CD4-positive, alpha-beta T cell treated with Interleukin-1 beta for 1 hour (primary cell): ENCODE results near the gene PROM1.

Source experiments
- DNase-seq, 2 donors: peaks; one replicate each; pipeline ENCODE4 v3.0.0-alpha.2; 2020 to 2022

PROM1 gene

DNA sequence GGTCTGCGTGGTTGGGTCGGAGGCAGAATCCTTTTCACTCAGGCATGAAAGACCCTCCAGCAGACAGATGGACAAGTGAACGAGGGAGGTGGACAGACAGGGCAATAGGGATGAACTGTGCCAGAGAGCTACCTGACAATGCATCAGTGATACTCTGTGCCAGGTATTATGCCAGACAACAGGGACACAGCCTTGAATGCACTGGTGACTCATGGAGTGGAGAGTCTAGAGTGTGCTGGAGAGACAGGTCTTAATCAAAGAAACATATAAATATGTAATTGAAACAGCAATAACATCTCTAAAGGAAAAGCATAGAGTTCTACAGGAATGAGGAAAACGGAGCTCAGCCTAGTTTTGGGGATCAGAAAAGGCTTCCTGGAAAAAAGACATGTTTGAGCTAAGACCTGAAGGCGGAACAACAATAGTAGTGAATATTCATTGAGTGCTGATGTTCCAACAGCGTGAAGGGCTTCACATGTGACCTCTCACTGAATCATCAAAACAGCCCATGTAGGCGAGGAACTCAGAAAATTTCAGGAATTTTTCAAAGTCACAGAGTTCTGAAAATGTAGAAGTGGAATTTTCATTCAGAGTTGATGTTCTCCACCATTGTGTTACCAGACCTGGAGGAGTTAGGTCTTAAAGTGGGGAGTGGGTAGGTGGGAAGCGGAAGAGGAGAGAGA, 100.8 kb downstream of the PROM1 start:
- no peak for DNase-seq

DNA sequence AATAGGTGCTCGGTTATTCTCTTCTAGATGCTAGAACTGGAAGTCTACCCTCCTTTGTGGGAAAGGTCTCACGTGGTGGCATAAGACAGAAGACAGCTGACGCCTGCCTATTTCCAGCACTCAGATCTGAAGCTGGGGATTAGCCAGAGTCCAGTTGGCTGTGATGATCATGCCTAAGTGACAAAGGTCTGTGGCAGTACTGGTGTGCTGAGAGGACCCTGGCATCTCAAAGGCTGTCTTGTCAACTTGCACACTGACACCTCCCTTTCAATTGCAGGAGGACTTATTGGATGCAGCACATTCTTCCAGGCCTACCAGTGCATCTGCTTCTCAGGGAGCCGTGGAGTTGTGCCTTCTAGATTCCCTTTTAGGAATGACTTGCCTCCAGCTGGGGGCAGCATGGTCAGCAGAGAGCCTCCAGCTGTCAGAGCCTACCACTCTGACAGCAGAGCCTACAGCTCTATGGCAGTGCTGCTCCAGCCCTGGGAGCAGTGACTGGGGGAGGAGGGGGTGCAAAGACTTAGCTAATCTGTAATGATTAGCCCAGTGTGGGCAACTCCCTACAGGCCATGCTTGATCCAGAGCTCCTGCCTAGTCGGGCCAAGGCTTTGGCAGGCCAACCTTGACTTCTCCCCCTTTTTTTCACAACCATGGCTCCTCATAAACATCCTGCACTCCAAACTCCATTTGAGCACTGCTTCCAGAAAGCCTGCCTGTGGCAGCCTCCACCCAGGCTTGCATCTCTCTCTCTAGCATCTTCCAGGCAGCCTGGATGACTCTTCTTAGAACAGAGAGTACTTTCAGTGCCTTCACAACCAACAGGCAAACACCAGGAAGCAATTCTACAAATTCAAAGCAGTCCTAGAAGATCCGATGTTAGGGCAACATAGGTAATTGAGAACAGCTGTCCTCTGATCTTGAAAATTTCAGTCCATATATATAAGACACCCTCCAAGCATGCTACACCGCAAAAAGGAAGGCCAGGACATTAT, 107.1 kb downstream of the PROM1 start:
- no peak for DNase-seq

- DNase-seq: no peak
These were observed 112.6 kb downstream of the PROM1 start for GRCh38 chr4:15971068-15971801.

DNA sequence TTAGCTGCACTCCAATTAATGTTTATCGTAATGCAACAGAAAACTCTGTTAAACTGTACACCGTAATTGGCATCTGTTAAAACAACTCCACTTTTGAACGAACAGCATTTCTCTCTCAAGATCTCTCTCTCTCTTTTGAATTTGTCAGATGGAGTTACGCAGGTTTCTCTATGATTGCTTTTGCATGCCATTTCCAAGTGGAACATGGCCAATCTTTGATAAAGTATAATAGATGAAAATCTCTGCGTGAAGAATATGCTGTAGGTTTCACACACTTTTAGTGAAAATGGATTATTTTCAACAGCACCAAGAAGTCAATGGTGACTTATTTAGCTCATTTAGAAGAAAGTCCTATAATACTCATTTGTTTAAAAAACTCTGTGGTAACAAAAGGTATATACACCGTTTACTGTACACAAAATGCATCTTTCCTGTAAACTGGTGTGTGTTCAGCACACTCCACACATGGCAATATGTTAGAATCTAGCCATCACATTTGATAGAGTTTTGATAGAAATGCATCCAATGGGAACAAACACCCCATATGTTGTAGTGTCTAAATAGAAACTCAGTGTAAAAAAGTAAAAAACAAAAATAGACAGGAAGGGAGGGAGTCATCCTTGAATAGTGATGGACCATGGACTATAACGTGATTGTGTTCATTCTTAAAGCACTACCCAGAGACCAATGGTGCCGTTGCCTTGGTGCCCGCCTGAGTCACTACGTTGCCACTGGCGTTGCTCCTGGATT, 115.1 kb downstream of the PROM1 start:
- DNase-seq: no peak

DNA sequence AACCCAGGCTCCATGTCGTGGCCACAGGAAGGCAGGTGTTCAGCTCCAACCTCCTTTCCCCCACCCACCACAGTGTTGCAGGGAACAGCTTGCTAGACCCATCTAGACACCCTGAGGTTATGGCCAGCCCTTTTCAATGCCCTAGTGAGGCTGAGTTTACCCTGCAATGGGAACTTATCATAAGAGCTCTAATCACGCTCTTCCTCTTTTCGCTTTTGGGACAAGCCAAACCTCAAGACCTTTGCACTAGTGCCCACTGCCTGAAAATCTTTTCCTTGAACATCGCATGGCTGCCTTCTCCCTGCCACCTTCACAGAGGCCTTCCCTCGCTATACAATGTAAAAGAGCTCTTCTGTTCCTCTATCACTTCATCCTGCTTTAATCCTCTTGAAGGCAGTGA, 118.5 kb downstream of the PROM1 start:
- DNase-seq: no peak

GRCh38 chr4:15964159-15964558, 119.7 kb downstream of the PROM1 start:
- no peak for DNase-seq

DNA sequence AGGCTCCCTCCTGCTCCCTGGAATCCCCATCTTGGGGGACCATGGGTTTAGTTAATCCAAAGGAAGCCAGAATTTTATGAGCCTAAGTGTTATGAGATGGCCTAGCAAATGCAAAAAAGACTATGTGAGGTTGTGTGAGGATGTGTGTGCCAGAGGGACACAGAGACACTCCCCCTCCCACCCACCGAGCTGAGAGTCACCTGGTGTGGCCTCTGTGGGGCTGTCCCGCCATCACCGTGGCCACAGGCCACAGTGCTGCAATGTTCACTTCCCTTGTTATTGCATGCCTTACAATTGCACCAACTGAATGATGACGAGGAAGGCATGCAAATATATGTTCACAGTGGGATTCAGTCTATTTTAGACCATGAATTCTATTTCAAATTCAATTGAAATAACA, 120.2 kb downstream of the PROM1 start:
- peak; percentile 44 to 55 for DNase-seq

DNA sequence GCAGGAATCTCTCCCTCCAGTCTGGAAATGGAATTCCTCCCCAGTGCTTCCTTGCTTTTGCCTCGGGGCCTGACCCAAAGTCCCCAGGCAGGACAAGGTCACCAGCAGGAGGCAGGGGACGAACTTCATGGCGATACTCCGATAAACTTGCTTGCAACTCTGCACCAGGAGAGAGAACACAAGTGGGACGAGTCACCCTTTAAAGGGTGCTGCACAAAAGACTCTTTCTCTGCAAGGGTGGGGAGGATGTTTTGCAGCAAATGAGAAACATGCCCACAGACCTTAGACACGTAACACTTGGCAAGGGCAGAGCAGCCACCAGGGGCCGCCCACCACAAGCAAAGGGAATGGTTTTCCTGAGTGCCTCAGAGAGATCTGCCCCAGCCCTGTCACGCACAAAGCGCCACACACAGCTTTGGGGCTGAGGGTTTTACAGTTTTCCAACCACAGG, 120.8 kb downstream of the PROM1 start, which contains the start of gene FGFBP2:
TSS of gene FGFBP2 (minus strand) at position 175 of the 451 bp plus-strand sequence. CDS start at position 129, 46 bp downstream.
- peak; percentile 55 to 56 for DNase-seq

- peak; percentile 30 to 37 for DNase-seq
These were observed 121.9 kb downstream of the PROM1 start for GRCh38 chr4:15961781-15962510.

- DNase-seq: no peak
These were observed 125.3 kb downstream of the PROM1 start for GRCh38 chr4:15958562-15958961.

- DNase-seq: peak; percentile 77 to 79
These were observed 127.5 kb downstream of the PROM1 start for GRCh38 chr4:15956179-15956850.

- no peak for DNase-seq
These were observed 128.2 kb downstream of the PROM1 start for GRCh38 chr4:15955670-15956069.

DNA sequence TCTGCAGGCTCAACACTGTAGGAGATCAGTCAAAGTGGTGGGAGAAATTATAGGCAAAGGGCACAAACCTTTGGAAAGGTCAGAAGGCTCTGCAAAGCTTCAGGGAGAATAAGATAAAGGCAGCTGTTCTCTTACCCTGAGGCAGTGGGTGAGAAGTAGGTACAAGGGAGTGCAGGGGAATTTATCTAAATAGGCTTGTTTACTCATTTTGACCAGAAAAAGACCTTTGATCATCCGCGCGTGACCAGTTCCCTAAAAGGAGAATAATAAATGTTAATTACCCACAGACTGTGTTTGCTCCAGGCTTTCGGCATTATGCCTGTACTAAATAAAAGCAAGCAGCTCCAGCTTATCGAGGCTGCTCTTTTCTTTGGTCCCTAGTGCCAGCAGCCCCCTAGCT, 130.2 kb downstream of the PROM1 start:
- DNase-seq: no peak

DNA sequence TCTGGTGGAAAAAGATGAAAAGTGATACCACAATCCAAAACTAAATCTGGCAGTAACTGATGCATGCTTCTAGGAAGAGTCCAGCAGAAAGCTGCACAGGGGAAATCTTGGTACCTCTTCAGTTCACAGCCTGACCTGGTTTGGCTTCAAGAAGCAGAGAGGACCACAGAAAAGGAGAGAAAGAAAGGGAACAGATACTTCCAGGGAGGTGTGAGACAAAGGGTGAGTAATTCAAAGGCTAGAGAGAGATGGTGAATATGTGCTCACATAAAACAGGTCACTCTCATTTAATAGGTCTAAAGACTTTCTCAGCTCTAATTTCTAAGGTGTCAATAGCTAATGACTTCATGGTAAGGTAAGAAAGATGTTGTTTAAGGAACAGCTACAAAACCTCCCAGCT, 132.0 kb downstream of the PROM1 start:
- DNase-seq: no peak

GRCh38 chr4:15948826-15949225, 135.0 kb downstream of the PROM1 start:
- DNase-seq: no peak

DNA sequence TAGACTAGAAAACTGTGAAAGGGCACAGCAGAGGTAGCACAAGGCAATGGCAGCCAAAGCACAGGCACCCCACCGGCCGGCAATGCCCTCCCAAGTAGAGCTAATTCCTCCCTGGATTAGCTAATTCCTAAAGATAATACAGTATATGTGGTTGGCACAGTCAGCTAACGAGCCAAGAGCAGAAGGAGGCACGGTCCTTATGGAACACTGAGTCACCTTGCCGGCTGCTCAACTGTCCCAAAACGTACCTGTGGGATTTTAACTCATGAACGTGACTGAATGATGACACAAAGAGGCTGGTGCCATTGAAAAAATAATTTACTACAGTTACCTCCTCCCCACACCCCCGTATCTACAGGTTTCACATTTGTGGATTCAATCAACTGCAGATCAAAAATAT, 136.1 kb downstream of the PROM1 start:
- DNase-seq: no peak

GRCh38 chr4:15945516-15945915, 138.3 kb downstream of the PROM1 start:
- no peak for DNase-seq

DNA sequence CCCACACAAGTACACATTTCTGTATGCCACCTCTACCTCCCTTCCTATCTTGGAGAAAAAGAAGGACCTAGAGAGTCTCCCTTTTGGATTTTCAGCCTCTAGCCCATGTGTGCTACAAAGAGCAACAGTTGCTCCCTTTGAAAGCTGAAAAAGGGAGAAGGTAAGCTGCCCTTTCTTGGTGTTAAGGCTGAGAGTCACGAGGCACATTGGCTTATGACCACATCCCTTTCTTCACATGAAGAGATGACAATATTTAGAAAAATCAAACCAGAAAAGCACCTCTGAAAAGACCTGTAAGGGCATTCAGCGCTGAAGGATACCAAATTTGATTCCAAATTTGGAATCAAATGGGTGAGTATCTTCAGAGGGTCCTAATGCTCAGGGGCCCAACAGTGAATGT, 138.9 kb downstream of the PROM1 start:
- no peak for DNase-seq

GRCh38 chr4:15942283-15942682, 141.5 kb downstream of the PROM1 start:
- DNase-seq: no peak

- no peak for DNase-seq
These were observed 145.2 kb downstream of the PROM1 start, which contains the start of gene FGFBP1 for GRCh38 chr4:15938640-15939039. FGFBP1 (minus strand) TSS chr4:15938740; CDS start chr4:15936632, 2,108 bp downstream.

GRCh38 chr4:15938182-15938581, 145.6 kb downstream of the PROM1 start:
- DNase-seq: no peak
